GM10266 (cell line): ENCODE measurements around the gene ANKH.

ENCODE experiments used
- DNase-seq: peaks from one replicate; pipeline ENCODE4 v3.0.0; 2012; ENCODE audit errors: extremely low spot score
- CTCF ChIP-seq: IDR thresholded peaks from 2 replicates; pipeline ENCODE4 v1.5.1; 2012; ENCODE audit warnings: mild to moderate bottlenecking, low read depth; ENCODE audit not compliant: control insufficient read depth, insufficient read depth; ENCODE audit errors: missing control alignments

ANKH gene

GRCh38 chr5:14869233-14869632 is 2.3 kb downstream of the ANKH start:
- TF ChIP-seq CTCF = no peak
- no peak for DNase-seq

GRCh38 chr5:14868771-14869170 is 2.8 kb downstream of the ANKH start:
- DNase-seq = no peak
- no peak for TF ChIP-seq CTCF

- TF ChIP-seq CTCF = no peak
- no peak for DNase-seq
Observed at GRCh38 chr5:14864181-14864812, 7.3 kb downstream of the ANKH start.

- TF ChIP-seq CTCF = no peak
- DNase-seq = no peak
Observed at GRCh38 chr5:14863105-14863504, 8.5 kb downstream of the ANKH start.

GRCh38 chr5:14861123-14861765 is 10.3 kb downstream of the ANKH start:
- TF ChIP-seq CTCF = no peak
- DNase-seq = no peak

GRCh38 chr5:14859980-14860379 is 11.6 kb downstream of the ANKH start:
- TF ChIP-seq CTCF = no peak
- DNase-seq = no peak

GRCh38 chr5:14859150-14859549 is 12.4 kb downstream of the ANKH start:
- DNase-seq = no peak
- no peak for TF ChIP-seq CTCF
